NCI-H2029 (cell line): ENCODE measurements around the gene CORO1C.
A peak's percentile ranks its signal among the peaks of the same experiment; 100 is the strongest.
"Not testable (repeated sequence)": the region's sequence is repeated elsewhere in the genome, so short reads cannot be mapped to it uniquely, and the experiment has no call there.

ENCODE experiments used
- DNase-seq: peaks from one replicate; lab custom pipeline; 2025; lab: John Stamatoyannopoulos, UW

Gene CORO1C

GRCh38 chr12:108672054-108672453 is 59.3 kb downstream of the CORO1C start:
- no peak for DNase-seq

DNA sequence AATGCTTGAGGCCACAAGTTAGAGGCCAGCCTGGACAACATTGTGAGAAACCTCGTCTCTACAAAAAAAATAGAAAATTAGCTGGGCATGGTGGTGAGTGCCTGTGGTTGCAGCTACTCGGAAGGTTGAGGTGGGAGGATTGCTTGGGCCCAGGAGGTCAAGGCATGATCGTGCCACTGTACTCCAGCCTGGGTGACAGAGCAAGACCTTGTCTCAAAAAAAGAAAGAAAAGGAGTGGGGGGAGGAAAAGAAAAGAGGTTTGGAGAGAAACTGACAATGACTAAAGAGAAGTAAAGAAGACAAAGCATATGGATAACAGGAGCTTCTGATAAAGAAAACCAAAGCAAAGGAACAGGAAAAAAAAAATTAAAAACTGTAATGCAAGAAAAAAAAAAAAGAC is 60.2 kb downstream of the CORO1C start:
- DNase-seq = no peak

DNA sequence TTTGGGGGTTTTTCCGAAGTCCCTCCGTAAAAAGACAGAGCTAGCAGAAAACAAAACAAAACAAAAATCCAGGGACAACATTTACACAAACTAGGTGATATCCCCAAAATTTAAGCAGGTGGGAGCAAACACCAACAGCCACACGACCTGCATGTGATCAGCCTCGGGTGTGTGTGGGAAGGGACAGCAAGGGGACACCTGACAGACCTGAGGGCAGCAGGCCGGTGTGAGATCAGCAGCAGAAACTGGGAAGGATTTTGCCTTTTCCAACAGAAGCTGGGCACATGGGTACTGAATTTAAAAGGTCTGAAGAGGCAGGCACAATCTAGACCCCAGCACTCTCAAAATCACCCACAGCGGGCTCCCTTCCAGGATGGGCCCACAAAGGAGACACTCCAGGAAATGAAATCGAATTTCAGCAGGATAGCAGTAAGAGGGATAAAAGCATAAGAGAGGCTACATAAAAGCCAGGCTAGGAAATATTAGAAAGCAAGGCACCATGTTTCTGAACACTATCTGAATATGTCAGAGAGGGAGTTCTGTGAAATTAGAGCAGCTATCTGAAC is 61.2 kb downstream of the CORO1C start:
- DNase-seq = peak; percentile 60

DNA sequence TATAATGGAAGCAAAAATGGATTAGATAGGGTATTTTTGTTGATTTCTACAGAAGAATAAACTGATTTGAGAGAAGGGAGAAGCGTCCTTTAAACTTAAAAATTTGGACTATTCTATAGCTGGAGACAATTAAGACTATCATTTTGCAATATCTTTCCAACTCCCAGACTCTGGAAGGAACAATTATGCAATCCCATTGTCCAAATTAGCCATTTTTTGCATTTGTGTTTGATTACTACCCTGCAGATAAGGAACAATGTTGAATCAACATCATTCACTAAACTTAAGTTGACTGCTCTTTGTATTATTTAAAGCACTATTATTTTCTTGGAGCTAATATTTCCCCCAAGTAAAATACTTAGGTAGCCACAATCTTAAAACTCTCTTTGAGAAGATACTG is 62.8 kb downstream of the CORO1C start:
- no peak for DNase-seq

DNA sequence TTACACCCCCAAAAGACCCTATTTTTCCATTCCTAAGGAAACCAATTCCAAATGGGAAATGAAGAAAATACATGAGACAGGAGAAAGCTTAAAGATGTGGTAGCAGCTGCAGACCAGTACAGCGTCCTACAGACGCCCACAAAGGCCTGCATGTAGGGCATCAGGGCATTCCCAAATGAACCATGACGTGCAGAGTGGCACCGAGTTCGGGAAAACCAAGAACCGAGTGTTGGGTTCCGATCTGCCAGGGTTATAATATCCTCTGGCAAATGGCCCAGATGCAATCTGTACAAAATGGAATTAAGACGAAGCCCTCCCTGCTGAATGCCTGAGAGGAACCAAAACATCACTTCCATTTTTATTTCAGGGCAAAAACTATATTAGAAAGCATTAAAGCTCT is 63.3 kb downstream of the CORO1C start:
- no peak for DNase-seq

GRCh38 chr12:108667349-108667748 is 64.0 kb downstream of the CORO1C start:
- DNase-seq = no peak

DNA sequence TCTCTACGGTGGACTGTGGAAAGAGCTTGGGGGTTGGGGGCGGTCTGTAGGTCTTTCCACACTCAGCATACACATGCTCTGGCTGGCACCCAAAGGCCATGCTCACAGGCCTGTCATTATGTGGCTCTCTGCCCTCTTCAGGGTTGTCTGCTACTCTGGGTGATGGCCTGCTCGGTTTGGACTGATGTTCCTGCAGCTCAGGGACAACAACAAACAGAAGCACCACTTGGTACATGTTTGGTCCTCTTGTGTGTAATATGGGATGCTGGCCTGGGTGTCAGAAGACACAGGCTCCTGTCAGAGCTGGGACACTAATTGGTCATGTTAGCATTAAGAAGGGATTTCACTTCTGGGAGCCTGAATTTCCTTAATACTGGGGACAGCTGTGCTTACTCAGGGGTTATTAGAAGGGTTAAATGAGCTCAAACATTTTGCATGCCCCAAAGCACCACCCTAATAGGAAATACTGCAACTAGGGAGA is 64.9 kb downstream of the CORO1C start:
- peak; percentile 43 for DNase-seq

DNA sequence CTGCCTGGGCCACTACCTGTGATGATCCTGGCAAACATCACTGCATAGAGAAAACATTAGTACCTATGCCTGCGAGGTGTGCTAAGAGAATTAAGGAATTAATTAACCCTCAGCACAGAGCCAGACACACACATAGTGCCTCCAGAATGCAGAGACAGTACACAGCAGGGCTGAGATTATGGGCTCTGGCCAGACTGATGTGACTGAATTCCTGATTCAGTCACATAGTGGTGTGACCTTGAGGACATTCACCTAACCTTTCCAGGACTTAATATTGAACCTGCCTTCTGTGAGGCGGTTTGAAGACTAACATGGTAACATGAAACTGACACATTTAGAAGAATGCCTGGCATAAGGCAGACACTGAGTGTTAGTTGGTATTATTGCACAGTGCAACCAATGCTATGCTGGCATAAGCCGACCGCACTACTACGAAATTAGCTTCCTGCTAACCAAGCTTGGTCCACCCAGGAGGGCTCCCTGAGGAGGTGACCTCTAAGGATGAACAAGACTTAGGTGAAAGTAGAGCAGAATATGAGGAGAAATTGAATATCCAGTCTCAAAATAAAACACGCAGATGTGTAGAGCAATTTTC is 65.6 kb downstream of the CORO1C start:
- no peak for DNase-seq

DNA sequence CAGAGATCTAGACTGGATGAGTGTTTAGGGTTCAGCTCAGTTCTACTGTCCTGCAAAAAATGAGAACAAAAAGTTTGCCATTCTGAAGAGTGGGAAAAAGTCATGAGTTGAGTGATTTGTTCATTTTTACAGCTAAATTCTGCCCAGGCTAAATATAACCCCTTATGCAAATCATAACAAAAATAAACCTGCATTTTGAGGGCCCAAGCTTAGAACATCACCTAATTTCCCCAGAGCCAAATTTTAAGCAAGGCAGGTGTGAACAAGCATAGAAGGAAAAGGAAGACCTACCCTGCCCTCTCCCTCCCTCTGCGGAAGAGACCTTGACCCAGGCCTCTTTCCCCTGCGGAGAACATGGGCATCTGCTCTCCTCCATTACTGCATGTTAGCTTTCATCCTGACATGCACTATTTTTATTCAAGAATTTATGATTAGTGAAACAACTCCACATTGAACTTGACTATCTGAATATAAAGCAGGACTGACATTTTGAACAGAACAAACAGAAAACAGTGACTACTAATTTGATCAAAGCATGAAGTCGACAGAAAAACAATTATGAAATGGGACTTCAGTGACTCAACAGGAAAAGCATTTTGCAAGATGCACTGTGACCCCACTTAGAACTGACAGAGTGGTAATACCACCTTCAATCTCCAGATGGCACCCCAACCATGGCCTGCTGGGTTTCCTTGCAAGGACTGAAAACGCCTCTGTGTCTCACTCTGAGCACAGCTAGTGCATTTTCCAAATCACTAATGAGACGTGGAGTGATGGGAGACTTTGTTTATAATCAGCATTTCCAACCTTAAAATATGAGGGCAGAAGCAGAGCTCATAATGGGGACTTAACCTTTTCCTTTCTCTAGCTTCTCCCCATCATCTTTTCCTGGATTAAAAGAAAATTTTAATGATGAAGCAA is 66.7 kb downstream of the CORO1C start:
- peak; percentile 73 for DNase-seq

DNA sequence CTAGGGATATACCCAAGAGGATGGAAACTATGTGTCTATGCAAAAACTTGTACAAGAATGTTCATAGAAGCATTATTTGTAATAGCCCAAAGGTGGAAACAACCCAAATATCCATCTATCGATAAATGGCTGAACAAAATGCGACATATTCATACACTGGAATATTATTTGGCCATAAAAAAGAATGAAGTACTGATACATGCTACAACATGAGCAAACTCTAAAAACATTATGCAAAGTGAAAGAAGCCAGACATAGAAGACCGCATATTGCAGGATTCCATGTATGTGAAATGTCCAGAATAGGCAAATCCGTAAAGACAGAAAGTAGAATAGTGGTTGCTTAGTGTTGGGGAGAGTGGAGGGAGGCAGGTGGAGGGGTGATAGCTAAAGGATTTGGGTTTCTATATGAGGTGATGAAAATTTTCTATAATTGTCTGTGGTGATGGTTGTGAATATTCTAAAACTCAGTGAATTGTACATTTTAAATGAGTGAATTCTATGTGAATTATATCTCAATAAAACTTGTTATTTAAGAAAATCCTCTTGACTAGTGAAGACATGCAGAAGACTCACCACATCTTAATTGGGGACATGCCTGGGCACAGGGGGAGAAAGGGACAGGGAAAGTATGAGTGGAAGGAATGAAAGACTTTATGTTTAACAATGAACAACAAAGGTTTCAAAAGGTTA is 67.8 kb downstream of the CORO1C start:
- no peak for DNase-seq

GRCh38 chr12:108658115-108658514 is 73.2 kb downstream of the CORO1C start:
- not testable (repeated sequence) for DNase-seq

- DNase-seq = no peak
Observed at GRCh38 chr12:108657130-108657745, 74.1 kb downstream of the CORO1C start.

- DNase-seq = not testable (repeated sequence)
Observed at GRCh38 chr12:108656247-108656646, 75.1 kb downstream of the CORO1C start.

GRCh38 chr12:108655812-108656175 is 75.5 kb downstream of the CORO1C start:
- not testable (repeated sequence) for DNase-seq

DNA sequence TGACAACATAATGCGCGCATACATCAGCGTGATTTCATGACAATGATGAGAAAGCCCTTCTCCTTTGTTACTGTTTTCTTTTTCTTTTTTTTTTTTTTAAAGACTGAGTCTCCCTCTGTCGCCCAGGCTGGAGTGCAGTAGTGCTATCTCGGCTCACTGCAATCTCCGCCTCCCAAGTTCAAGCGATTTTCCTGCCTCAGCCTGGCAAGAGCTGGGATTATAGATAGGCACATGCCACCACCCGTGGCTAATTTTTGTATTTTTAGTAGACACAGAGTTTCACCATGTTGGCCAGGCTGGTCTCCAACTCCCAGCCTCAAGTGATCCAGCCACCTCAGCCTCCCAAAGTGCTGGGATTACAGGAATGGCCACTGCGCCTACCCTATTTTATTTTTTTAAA is 76.7 kb downstream of the CORO1C start:
- DNase-seq = not testable (repeated sequence)

DNA sequence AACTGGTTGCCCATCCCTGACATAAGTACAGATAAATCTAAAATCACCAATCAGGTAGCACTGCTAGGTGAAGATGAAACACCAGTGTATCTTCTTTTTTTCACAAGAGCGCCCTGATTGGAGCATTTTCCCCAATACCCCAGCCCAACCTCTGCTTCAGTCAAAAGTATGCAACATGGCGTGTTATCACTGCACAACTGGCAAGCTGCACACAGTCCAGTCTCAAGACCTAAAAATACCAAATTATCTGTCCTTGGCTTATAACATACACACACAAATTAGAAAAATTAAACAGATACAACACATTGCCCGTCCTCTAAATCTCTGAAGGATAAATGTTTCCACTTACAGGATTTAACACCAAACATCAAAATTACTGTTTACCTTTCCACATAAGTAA is 77.4 kb downstream of the CORO1C start:
- no peak for DNase-seq

GRCh38 chr12:108653082-108653516 is 78.2 kb downstream of the CORO1C start:
- peak; percentile 73 for DNase-seq

- no peak for DNase-seq
Observed at GRCh38 chr12:108650083-108650482, 81.2 kb downstream of the CORO1C start.

- DNase-seq = no peak
Observed at GRCh38 chr12:108649669-108650068, 81.6 kb downstream of the CORO1C start.

DNA sequence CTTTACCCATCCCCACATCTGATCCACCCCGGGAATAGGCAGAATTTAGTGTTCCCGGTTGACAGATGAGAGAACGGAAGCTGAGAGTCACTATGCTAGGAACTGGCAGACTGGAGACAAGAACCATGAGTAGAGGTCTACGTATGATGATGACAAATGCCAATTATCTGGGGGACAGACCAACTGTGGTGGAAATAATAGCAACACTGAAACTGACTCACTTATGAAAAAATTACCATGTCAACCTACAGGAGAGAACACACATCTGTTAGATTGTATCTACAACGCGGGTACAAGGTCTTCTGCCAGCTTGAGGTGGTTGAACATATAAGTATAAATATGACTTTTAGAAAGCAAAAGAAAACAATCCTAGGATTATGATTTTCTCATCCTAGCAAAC is 82.2 kb downstream of the CORO1C start:
- DNase-seq = no peak

GRCh38 chr12:108648371-108648770 is 82.9 kb downstream of the CORO1C start:
- no peak for DNase-seq
